DMS 273 (cell line): ENCODE measurements around the gene TEX13A.
"Not testable (repeated sequence)": the region's sequence is repeated elsewhere in the genome, so short reads cannot be mapped to it uniquely, and the experiment has no call there.

Source experiments
- DNase-seq: peaks from one replicate; lab custom pipeline; 2025; ENCODE audit not compliant: unreplicated experiment; lab: John Stamatoyannopoulos, UW

The TEX13A gene

GRCh38 chrX:105220636-105221035 is at the start of gene TEX13A:
Gene TEX13A, minus strand, starts transcription at chrX:105220694. Its CDS starts 297 bp downstream, at chrX:105220397.
- no peak for DNase-seq

GRCh38 chrX:105269386-105269785 is 48.9 kb upstream of the TEX13A start:
- DNase-seq = no peak

GRCh38 chrX:105267167-105267566 is 46.7 kb upstream of the TEX13A start:
- DNase-seq = no peak

- no peak for DNase-seq
Observed at GRCh38 chrX:105266456-105266855, 46.0 kb upstream of the TEX13A start.

- DNase-seq = no peak
Observed at GRCh38 chrX:105265093-105265492, 44.6 kb upstream of the TEX13A start.

- no peak for DNase-seq
Observed at GRCh38 chrX:105263801-105264200, 43.3 kb upstream of the TEX13A start.

DNA sequence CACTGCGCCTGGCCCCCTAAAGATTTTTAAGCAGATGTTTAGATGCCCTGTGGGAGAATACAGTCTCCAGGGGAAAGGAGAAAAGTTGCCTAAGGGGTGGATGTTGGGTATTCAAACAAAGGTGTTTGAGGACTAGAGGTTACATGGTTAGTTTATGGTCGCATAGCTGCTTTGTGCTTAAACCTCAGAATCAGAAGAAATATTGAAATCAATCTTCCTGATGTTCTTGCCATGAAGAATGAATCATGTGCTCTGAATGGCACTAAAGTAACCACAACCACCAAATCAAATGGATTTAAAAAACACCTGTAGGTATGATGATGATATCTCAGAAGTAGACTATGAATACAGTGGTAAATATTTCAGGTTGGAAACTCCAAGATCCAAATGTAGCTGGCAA is 42.7 kb upstream of the TEX13A start:
- no peak for DNase-seq

GRCh38 chrX:105260291-105261043 is 40.0 kb upstream of the TEX13A start:
- DNase-seq = peak; percentile 5

- DNase-seq = no peak
Observed at GRCh38 chrX:105241056-105241455, 20.6 kb upstream of the TEX13A start.

DNA sequence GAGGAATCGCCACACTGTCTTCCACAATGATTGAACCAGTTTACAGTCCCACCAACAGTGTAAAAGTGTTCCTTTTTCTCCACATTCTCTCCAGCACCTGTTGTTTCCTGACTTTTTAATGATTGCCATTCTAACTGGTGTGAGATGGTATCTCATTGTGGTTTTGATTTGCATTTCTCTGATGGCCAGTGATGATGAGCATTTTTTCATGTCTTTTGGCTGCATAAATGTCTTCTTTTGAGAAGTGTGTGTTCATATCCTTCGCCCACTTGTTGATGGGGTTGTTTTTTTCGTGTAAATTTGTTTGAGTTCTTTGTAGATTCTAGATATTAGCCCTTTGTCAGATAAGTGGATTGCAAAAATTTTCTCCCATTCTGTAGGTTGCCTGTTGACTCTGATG is 16.9 kb upstream of the TEX13A start:
- DNase-seq = not testable (repeated sequence)

- DNase-seq = no peak
Observed at GRCh38 chrX:105229146-105229545, 8.7 kb upstream of the TEX13A start.

DNA sequence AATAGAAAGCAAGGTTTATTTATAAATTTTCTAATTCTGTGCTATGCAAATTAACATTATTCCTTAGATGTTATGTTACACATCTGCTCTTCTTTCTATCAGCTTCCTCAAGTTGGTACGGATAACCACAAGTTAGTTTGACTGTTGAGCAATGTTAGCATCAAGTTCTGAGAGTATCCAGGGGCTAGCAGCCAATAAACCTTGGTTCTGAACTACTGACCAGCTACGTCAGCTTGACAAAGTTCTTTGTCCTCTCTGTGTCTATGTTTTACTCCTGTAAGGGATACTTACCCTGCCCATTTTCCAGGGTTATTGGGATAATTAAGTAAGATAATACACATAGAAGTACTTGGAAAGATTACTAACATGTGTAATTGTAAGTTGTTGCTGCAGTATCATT is 8.1 kb upstream of the TEX13A start:
- DNase-seq = no peak

- DNase-seq = no peak
Observed at GRCh38 chrX:105226499-105226898, 6.0 kb upstream of the TEX13A start.

DNA sequence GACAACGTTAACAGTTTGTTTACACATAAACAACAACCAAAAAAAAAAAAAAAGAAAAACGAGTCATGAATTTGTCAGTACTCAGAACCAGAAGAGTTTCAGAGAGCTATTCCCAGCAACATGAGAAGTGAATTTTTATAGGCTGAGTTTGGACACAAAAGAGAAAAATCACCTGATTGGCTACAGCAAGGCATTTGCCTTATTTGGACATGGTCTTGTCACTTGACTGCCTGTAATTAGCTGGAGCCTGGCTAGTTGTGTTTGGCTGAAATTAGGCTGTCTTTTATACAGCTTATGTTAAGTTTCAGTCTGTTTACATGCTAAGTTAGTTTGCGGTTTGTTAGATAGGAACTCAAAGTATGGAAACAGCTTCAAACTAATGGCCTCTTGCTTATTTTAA is 880 bp upstream of the TEX13A start:
- DNase-seq = no peak

DNA sequence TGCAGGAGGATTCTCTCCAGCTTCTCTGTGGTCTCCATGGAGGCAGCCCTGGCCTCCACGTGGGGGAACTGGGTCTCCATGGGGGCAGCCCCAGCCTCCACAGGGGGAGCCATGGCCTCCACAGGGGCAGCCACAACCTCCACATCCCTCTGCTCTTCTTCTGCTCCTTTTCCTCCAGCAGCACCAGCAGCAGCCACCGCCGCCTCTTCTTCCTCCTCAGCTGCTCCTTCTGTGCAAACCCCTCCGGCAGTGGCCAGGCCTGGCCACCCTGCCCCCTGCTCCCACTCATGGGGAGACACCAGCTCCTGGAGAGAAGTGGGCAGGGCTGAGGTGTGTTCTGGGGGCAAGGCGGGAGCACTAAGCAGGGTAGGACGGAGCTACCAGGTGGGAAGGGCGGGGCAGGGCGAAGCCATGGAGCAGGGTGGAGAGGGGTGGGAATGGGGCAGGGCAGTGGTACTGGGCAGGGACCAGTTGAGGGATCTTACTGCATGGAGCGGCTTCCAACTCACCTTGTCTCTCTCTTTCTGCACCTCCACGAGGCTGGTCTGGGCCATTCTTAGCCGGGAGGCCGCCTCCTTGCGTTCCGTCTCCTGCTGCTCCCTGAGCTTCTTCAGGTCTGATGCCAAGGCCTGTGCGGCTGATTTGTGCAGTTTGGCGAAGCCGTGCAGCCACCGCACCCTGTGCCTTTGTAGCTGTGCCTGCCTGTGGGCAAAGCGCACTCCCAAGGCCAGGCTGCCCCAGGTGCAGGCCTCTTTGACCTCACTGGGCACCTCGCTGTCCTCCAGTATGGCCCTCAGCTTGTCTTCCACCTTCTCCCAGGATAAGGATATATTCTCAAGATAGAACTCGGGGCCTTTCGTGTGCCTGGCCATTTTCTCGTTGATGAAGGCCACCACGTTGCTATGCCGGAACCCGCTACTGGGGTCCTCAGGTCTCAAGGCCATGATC is 766 bp downstream of the TEX13A start:
- no peak for DNase-seq

DNA sequence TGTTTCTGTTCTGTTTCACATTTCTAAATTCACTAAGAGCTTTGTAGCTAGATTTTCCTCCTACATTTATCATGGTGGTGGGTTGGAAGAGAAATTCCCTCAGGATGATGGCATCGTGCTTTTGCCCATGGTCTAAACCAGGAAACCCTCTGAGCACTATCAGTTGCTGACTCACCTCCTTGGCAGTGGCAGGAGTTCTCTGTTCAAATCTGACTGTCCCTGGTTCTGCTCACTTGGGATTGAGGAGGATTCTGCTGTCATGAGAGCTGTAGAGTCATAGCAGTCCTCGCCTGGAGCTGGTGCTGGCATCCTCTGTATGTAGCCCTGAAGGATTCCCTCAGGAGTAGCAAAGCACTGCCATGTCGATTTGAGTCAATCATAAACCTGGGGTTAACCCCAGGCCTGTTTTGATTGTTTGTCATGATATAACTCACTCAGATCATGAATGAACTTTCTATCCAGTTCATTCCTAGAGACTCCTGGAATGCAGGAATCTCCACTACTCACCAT is 9.4 kb downstream of the TEX13A start:
- no peak for DNase-seq

- DNase-seq = peak; percentile 16
Observed at GRCh38 chrX:105210258-105210657, 10.2 kb downstream of the TEX13A start.

GRCh38 chrX:105209406-105209805 is 11.1 kb downstream of the TEX13A start:
- no peak for DNase-seq

DNA sequence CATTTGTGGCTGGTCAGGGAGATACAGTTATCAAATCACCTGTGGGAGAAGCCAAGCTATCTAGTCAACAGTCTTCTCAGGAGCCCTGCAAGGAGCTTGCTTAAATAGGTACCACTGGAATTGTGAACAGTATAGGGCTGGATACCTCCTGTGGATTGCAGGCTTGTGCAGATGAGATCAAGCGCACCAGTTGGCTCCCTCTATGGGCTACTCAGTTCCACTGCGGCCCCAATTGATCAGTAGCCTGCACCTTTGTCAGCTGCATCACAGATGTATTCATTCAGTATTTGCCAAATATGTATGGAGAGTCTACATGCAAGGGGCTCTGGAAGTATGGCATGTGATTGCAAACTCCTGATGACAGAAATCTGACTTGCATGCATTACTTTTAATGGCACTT is 28.6 kb downstream of the TEX13A start:
- peak; percentile 35 for DNase-seq

- DNase-seq = peak; percentile 56
Observed at GRCh38 chrX:105190252-105190853, 30.1 kb downstream of the TEX13A start.

DNA sequence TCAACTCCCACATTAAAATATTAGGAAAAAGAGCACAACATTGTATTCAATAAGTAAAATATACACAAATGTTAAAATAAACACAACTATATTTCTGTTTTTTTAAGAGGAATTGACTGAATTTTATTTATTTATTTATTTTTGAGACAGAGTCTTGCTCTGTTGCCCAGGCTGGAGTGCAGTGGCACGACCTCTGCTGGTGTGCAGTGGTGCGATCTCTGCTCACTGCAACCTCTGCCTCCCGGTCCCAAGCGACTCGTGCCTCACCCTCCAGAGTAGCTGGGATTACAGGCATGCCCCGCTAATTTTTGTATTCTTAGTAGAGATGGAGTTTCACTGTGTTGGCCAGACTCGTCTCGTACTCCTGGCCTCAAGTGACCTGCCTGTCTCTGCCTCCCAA is 31.4 kb downstream of the TEX13A start:
- no peak for DNase-seq
